Hepatocyte (in vitro differentiated cells): ENCODE results near the gene IPMK.

ENCODE experiments used
- EZH2 ChIP-seq: fragments of 200-600 bp; sonication (generic); IDR thresholded peaks from 2 replicates; pipeline ENCODE4 v1.6.1; 2016; ENCODE audit warnings: antibody characterized with exemption, mild to moderate bottlenecking, borderline replicate concordance
- EZH2phosphoT487 ChIP-seq: fragments of 200-600 bp; sonication (generic); IDR thresholded peaks from one replicate; pipeline ENCODE4 v1.6.1; 2018; ENCODE audit warnings: antibody characterized with exemption, mild to moderate bottlenecking, low read depth, moderate library complexity; ENCODE audit not compliant: unreplicated experiment, severe bottlenecking
- TF ChIP-seq, protein P1 (sequence below): fragments of 200-600 bp; sonication (generic); IDR thresholded peaks from 2 replicates; pipeline ENCODE4 v1.5.1; 2016; ENCODE audit warnings: antibody characterized with exemption, mild to moderate bottlenecking; ENCODE audit not compliant: poor library complexity

DNA sequence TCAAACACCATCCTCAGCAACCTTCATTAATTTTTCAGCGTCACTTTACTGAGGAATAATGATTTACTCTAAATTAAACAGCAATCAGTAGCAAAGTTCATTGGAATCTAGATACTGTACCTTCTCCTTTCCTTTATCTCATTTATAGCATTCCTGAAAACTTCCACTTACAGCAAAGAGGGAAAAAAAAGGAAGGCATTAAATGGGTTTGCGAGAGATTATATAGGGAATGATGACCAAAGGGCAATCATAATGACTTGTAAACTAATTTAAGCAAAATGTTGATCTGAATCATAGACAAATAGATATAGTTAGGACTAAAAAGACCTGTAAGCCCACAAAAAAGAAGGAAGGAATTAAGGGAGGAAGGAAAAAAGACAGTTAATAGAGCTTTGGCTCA, 42.0 kb downstream of the IPMK start:
- TF ChIP-seq, protein P1, sequence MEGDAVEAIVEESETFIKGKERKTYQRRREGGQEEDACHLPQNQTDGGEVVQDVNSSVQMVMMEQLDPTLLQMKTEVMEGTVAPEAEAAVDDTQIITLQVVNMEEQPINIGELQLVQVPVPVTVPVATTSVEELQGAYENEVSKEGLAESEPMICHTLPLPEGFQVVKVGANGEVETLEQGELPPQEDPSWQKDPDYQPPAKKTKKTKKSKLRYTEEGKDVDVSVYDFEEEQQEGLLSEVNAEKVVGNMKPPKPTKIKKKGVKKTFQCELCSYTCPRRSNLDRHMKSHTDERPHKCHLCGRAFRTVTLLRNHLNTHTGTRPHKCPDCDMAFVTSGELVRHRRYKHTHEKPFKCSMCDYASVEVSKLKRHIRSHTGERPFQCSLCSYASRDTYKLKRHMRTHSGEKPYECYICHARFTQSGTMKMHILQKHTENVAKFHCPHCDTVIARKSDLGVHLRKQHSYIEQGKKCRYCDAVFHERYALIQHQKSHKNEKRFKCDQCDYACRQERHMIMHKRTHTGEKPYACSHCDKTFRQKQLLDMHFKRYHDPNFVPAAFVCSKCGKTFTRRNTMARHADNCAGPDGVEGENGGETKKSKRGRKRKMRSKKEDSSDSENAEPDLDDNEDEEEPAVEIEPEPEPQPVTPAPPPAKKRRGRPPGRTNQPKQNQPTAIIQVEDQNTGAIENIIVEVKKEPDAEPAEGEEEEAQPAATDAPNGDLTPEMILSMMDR = no peak
- TF ChIP-seq EZH2 (no peak), EZH2phosphoT487 (no peak)
